HG03060 (cell line): ENCODE data around the gene TPMT.

Experiments used
- ATAC-seq: cut with Tn5 transposase; IDR thresholded peaks from one replicate; pipeline ENCODE4 v1.9.1; 2021; ENCODE audit warnings: low read depth, moderate number of reproducible peaks; ENCODE audit not compliant: unreplicated experiment

The TPMT gene

GRCh38 chr6:18119236-18119635 lies 35.6 kb downstream of the TPMT start:
- ATAC-seq: no peak

DNA sequence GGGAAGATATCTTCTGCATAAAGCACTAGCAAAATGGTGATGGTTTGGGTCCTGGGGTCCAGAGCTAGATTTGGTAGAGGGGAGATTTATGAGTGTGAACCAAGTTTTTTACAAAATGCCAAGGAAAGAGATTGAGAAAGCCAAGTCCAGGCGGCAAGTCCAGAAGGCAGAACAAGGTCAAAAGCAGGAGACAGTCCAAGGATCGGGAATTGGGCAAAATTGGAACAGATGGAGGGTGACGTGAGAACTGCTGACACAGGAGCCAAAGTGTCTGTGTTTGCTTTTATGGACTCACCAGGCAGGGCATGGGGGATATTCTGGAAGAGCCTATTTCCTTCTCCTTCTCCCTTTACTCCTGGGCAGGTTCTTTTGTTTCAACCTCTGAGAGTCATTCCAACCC lies 36.5 kb downstream of the TPMT start:
- ATAC-seq: no peak

DNA sequence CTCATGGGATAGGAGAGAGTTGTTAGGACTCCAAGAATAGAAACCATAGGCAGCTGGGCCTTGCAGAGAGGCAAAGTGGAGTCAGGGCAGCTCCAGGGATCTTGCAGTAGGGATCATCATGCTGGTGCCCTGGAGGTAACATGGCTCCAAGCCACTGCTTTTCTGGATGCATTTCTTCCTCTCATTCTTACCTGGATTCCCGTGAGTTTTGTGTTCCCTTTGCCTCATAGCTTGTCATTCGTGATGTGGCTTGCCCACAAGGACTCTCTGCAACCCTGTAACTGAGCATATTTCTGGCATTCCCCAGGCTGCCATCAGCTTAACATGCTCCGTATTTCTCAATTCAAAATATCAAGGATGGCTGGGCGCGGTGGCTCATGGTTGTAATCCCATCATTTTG lies 37.7 kb downstream of the TPMT start:
- no peak for ATAC-seq

DNA sequence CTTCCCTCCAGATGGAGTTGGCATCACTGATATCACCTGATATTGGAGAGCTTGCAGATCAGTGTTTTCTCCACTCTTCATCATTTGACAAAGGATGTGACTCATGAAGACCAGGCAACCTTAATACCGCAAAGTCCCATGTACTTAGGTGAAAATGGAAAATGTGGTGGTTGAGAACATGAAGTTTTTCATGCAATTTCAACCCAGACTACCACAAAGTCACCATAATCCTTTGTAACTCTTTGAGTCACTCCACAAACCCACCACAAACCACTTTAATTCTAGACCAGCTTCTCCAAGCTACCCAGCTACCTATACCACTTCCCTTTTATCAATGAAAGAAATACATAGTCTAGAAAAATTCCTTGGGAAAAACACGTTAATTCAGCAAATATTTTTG lies 39.5 kb downstream of the TPMT start:
- no peak for ATAC-seq

DNA sequence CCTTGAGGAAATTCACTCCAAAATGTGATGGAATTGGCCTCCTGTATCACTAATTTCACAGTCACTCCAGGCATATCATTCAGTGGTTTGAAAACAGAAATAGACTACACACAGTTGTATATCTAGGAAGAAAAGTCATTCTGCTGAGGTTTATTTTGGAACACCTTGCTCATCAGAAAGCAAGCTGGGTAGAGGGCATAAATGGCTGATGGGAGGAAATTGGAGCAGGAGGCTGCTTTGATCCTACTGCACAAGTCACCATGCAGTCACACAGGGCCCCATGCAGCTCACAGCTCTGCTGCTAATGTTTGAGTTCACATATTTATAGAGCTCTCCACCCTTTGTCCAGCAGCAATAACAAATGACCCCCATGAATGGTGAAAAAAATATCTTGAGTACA lies 44.7 kb downstream of the TPMT start:
- no peak for ATAC-seq

GRCh38 chr6:18107061-18107460 lies 47.8 kb downstream of the TPMT start:
- no peak for ATAC-seq

- ATAC-seq: no peak
These were observed 51.9 kb downstream of the TPMT start for GRCh38 chr6:18102783-18103509.

DNA sequence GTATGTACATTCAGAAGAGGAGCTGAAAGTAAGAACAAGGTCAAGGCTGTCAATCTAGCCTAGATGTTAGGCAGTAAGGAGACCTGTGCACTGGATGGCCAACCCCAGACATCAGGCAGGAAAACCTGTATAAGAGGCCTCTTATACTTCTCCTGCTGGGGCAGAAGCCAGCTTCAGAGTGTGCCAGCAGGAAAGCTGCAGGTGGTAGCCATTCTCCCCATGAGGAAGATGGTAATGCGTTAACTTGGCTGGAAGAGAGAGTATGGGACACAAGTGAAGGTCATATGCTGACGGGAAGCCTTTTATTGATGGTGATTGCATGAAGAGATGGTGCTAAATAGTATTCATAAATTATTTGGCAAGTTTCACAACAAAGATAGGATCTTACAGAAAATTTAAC lies 53.0 kb downstream of the TPMT start:
- ATAC-seq: no peak

GRCh38 chr6:18101271-18101670 lies 53.6 kb downstream of the TPMT start:
- ATAC-seq: no peak

DNA sequence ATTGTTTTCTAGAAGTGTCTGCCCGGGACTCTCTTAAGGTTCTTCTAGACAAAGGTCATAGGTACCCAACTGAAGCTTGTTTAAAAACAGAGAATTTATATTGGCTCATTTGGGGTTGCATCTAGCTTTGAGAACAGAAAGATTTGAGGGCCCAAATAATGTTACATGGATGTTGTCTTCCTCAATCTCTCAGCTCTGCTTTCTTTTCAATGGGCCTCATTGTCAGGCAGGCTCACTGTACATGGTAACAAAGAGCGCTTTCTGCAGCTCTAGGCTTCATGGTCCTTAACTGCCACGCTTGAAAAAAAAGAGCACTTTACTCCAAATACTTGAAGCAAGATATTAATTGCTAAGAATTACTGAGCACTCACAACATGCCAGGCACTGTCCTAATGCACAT lies 54.6 kb downstream of the TPMT start:
- ATAC-seq: no peak

GRCh38 chr6:18099511-18099910 lies 55.4 kb downstream of the TPMT start:
- no peak for ATAC-seq

DNA sequence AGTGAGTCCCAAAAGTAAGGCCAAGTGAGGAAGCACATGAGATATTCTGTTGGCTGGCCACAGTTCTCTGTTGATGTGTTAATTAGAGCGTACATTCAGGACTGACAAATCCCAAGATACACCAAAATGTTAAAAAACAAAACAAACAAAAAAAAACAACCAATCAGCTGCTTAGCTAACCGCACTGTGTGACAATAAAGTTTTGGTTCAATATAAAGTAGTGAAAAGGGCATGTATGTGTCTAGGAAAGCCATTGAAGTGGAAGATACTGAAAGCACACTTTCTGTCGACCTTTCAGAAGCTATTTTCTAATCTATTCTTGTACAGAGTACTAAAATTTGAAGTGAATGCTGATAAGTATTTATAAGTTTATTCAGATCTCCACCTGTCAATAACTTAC lies 58.5 kb downstream of the TPMT start:
- ATAC-seq: no peak

- ATAC-seq: no peak
These were observed 63.5 kb downstream of the TPMT start for GRCh38 chr6:18091382-18091781.

DNA sequence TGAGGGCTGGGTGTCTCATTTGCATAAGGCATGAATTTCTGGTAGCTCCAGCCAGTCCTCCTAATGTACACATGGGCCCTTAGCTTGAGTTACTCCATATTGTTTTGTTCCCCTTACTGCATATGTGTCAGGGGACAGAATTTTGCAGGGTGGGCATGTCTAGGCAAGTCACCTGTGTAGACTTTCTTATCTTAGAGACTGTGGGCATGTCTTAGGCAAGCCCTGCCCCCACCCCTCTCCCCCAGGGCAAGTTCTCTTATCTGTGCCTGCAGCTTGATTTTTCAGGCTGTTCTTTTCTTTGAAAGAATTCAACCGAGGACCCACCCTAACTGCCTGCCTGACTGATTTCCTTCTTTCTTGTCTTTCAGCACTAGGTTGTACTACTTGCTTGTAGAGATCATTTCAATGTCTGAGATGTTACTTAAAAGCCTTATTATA lies 64.5 kb downstream of the TPMT start:
- ATAC-seq: no peak

GRCh38 chr6:18088419-18089296 lies 66.2 kb downstream of the TPMT start:
- no peak for ATAC-seq

DNA sequence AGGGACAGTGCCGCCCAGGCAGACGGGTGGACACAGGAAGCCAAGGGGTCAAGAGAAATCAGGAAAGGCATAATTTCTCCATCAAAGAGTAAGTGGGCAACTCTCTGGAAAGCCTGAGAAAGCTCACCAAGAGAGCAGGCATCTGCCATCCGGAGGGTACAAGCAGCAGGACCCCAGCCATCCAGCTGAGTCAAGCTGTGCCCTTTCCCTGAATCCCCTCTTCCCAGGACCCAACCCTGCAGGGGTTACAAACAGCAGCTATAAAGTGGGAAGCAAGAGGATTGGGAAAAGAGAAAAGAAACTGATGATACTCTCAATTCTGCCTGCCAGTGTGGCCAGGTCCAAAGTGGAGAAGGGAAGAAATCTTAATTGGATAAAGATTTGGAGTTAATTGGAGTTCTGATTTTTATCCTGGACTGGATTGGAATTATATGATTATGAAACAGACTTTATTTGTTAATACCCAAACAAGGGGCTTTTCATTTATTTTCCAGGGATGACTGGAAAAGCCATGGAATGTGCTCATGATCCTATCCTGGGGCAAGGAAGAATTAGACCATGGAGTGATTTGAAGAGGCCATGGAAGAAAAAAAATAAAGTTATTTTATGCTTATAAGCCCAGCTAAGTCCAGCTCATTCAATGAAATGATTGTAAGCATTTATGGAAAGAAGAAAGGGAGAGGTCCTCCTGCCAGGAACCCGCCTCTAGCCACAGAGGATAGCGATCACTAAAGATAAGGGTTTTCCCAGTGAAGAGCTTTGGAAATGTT lies 67.3 kb downstream of the TPMT start:
- ATAC-seq: no peak

DNA sequence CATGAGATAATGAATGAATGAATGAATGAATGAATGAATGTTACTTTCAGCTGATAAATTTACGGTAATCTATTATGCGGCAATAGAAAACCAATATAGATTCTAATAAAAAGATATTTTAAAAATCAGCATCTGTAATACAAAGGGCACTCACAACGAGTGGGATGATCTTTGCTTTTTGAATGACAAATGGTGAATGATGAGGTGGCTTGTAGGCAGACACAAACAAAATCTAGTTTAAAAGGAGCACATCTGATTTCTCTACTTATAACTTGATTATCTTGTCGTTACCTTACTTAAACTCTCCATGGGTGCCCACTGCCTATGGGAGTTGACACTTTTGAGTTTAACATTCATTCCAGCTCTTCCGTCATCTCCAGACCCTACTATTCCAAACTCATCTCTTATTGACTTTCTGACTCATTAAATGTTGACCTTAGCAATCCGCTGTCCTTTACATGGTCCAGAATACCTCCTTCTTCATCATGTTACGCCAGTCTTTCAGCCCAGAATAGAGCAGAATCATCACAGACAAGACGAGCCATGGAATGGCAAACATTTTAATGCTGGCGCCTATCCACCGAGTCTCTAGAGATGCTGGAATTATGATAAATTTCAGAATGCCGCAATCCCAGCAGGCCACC lies 73.7 kb downstream of the TPMT start:
- ATAC-seq: no peak

GRCh38 chr6:18080544-18080943 lies 74.3 kb downstream of the TPMT start:
- no peak for ATAC-seq

- ATAC-seq: no peak
These were observed 76.0 kb downstream of the TPMT start for GRCh38 chr6:18078866-18079265.
